DND-41 (cell line): ENCODE data around the gene NARF.

ENCODE experiments used
- ATAC-seq: fragments of 200-7000 bp; cut with Tn5 transposase; 3 replicates; pipeline ENCODE4 v1.9.1; 2021; ENCODE audit warnings: low read depth; ENCODE audit not compliant: insufficient read depth
- DNase-seq: peaks from one replicate; pipeline ENCODE4 v3.0.0-alpha.2; 2020
- H2AFZ ChIP-seq: 2 replicates; pipeline ENCODE4 v1.6.0; 2012; ENCODE audit warnings: low read depth, low read length
- H3K27ac ChIP-seq: 2 replicates; pipeline ENCODE4 v1.5.1; 2012; ENCODE audit warnings: low read length, inconsistent platforms
- H3K27me3 ChIP-seq: fragments of 200-600 bp; sonication (generic); 2 replicates; pipeline ENCODE4 v1.6.0; 2012; ENCODE audit warnings: low read length, mild to moderate bottlenecking, inconsistent platforms; ENCODE audit not compliant: insufficient read depth, poor library complexity
- H3K36me3 ChIP-seq: 2 replicates; pipeline ENCODE4 v1.5.1; 2012; ENCODE audit warnings: low read length, inconsistent platforms; ENCODE audit not compliant: insufficient read depth
- H3K4me1 ChIP-seq: 2 replicates; pipeline ENCODE4 v1.5.1; 2012; ENCODE audit warnings: mild to moderate bottlenecking, low read length; ENCODE audit not compliant: insufficient read depth
- H3K4me2 ChIP-seq: 2 replicates; pipeline ENCODE4 v1.6.0; 2012; ENCODE audit warnings: mild to moderate bottlenecking, moderate library complexity, low read length, inconsistent platforms; ENCODE audit not compliant: insufficient read depth
- H3K4me3 ChIP-seq, 2 experiments: fragments of 200-600 bp in 1 of 2; shearing (Covaris generic) in 1 of 2; 2 replicates each; pipeline ENCODE4 v1.5.1; 2012 to 2016; ENCODE audit warnings: inconsistent platforms in 2 of 2, low read length in 2 of 2, mild to moderate bottlenecking in 2 of 2, low read depth in 1 of 2, moderate library complexity in 1 of 2
- H3K79me2 ChIP-seq: 2 replicates; pipeline ENCODE4 v1.6.0; 2012; ENCODE audit warnings: low read length, inconsistent platforms; ENCODE audit not compliant: insufficient read depth
- H3K9ac ChIP-seq: 2 replicates; pipeline ENCODE4 v1.6.0; 2012; ENCODE audit warnings: low read depth, mild to moderate bottlenecking, inconsistent platforms, low read length, moderate library complexity
- H3K9me3 ChIP-seq: 2 replicates; pipeline ENCODE4 v1.5.1; 2012; ENCODE audit warnings: low read length, moderate library complexity, mild to moderate bottlenecking, inconsistent platforms; ENCODE audit not compliant: insufficient read depth, severe bottlenecking
- H4K20me1 ChIP-seq: 2 replicates; pipeline ENCODE4 v1.6.0; 2012; ENCODE audit warnings: low read length; ENCODE audit not compliant: insufficient read depth
- EZH2 ChIP-seq: IDR thresholded peaks from 3 replicates; pipeline ENCODE4 v1.6.1; 2012; ENCODE audit warnings: borderline replicate concordance, low read depth, mild to moderate bottlenecking, moderate library complexity, low read length, inconsistent platforms; ENCODE audit not compliant: severe bottlenecking
- TF ChIP-seq, protein P1 (sequence below): IDR thresholded peaks from 2 replicates; pipeline ENCODE4 v1.5.1; 2012; ENCODE audit warnings: borderline replicate concordance, low read length, moderate library complexity, mild to moderate bottlenecking; ENCODE audit not compliant: poor library complexity, severe bottlenecking; ENCODE audit errors: extremely low read depth

NARF gene

DNA sequence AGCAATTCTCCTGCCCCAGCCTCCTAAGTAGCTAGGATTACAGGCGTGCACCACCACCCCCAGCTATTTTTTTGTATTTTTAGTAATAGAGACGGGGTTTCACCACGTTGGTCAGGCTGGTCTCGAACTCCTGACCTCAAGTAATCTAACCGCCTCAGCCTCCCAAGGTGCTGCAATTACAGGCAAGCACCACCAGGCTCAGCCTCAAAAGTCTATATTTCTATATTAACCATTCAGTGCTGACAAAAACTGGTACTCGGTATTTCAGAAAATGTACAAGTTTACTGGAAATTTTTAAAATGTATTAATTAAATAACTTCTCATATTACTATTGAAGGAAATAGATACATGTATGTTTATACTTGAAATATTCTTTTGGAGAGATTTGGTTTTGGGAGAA, 41.8 kb upstream of the NARF start:
- no peaks in the 10 kb centered on the region for H3K27me3 ChIP-seq
- peaks cover 37% of the 10 kb centered on the region for H3K4me1 ChIP-seq
- H2AFZ ChIP-seq = no peak overlapping the region
- TF ChIP-seq, protein P1, sequence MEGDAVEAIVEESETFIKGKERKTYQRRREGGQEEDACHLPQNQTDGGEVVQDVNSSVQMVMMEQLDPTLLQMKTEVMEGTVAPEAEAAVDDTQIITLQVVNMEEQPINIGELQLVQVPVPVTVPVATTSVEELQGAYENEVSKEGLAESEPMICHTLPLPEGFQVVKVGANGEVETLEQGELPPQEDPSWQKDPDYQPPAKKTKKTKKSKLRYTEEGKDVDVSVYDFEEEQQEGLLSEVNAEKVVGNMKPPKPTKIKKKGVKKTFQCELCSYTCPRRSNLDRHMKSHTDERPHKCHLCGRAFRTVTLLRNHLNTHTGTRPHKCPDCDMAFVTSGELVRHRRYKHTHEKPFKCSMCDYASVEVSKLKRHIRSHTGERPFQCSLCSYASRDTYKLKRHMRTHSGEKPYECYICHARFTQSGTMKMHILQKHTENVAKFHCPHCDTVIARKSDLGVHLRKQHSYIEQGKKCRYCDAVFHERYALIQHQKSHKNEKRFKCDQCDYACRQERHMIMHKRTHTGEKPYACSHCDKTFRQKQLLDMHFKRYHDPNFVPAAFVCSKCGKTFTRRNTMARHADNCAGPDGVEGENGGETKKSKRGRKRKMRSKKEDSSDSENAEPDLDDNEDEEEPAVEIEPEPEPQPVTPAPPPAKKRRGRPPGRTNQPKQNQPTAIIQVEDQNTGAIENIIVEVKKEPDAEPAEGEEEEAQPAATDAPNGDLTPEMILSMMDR = peak; percentile 28
- no peak for TF ChIP-seq EZH2
- H3K79me2 ChIP-seq = peaks cover 43% of the 10 kb centered on the region
- H3K4me2 ChIP-seq = no peak overlapping the region
- peaks cover 31% of the 10 kb centered on the region for H3K36me3 ChIP-seq
- H4K20me1 ChIP-seq = peaks cover 18% of the 10 kb centered on the region
- no peak overlapping the region for H3K4me3 ChIP-seq
- DNase-seq (no peak), ATAC-seq (no peak)
- H3K27ac ChIP-seq = no peak overlapping the region
- H3K9me3 ChIP-seq = no peaks in the 10 kb centered on the region
- H3K9ac ChIP-seq = no peak overlapping the region

GRCh38 chr17:82418001-82418986, 40.2 kb upstream of the NARF start, which contains the start of the genes HEXD and OGFOD3:
Gene HEXD (plus strand): TSS chr17:82418347. CDS start chr17:82419800, 1,453 bp downstream.
Gene OGFOD3 (minus strand): TSS chr17:82418586. CDS start chr17:82418485, 101 bp downstream.
- no peak for TF ChIP-seq EZH2
- TF ChIP-seq, protein P1 = no peak
- H3K27me3 ChIP-seq = no peaks in the 10 kb centered on the region
- H3K4me2 ChIP-seq = peak within 1 kb of the TSS; percentile 97
- peaks cover 27% of the 10 kb centered on the region for H3K36me3 ChIP-seq
- H3K27ac ChIP-seq = peak within 1 kb of the TSS; percentile 97
- peak; percentile 83 for DNase-seq
- H3K9ac ChIP-seq = peak within 1 kb of the TSS; percentile 85
- H3K9me3 ChIP-seq = no peaks in the 10 kb centered on the region
- H3K4me1 ChIP-seq = peaks cover 37% of the 10 kb centered on the region
- peak; percentile 78 for ATAC-seq
- peak within 1 kb of the TSS; percentile 86 to 95 for H3K4me3 ChIP-seq
- peak within 1 kb of the TSS; percentile 93 for H2AFZ ChIP-seq
- H3K79me2 ChIP-seq = peaks cover 40% of the 10 kb centered on the region
- peaks cover 18% of the 10 kb centered on the region for H4K20me1 ChIP-seq

GRCh38 chr17:82419540-82419939, 39.0 kb upstream of the NARF start:
- Histone ChIP-seq H3K9ac (peak overlapping the region; percentile 85), H3K27me3 (no peaks in the 10 kb centered on the region), H3K4me1 (peaks cover 35% of the 10 kb centered on the region), H4K20me1 (peaks cover 18% of the 10 kb centered on the region), H3K79me2 (peaks cover 38% of the 10 kb centered on the region), H3K27ac (peak overlapping the region; percentile 97), H3K4me2 (peak overlapping the region; percentile 97), H3K36me3 (peaks cover 27% of the 10 kb centered on the region), H2AFZ (0 out of 2 replicates have a peak overlapping the region, but pooled peaks have one; percentile 93), H3K9me3 (no peaks in the 10 kb centered on the region), H3K4me3 (peak overlapping the region; percentile 81 to 95; a peak in 3 of 4 replicates)
- no peak for ATAC-seq
- TF ChIP-seq EZH2 = no peak
- TF ChIP-seq, protein P1 = no peak
- no peak for DNase-seq
